HG03280 (cell line): ENCODE results near the gene OR6J1.
A peak's percentile ranks its signal among the peaks of the same experiment; 100 is the strongest.
"Not testable (repeated sequence)": the region's sequence is repeated elsewhere in the genome, so short reads cannot be mapped to it uniquely, and the experiment has no call there.

Source experiments
- ATAC-seq: cut with Tn5 transposase; IDR thresholded peaks from one replicate; pipeline ENCODE4 v1.9.1; 2021; ENCODE audit warnings: mild to moderate bottlenecking, moderate library complexity; ENCODE audit not compliant: unreplicated experiment

OR6J1 gene

DNA sequence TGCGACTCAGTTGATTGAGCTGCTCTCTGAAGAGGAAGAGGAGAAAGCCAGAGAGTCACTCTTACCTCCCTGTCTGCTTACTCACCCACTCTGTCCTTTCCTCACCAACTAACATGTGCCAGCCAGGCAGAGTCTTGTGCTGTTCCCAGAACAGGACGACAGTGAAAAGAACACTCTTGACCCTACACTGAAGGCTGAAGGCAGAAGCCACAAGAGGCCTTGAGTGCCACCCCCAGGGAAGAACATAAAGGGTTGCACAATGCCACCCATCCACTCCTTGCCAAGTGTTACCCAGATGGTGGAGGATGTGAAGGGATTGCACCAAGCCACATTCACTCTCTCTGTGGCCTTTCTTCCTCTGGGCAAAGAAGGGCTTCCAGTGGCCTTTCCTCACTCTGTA is 33.2 kb downstream of the OR6J1 start:
- ATAC-seq = no peak

DNA sequence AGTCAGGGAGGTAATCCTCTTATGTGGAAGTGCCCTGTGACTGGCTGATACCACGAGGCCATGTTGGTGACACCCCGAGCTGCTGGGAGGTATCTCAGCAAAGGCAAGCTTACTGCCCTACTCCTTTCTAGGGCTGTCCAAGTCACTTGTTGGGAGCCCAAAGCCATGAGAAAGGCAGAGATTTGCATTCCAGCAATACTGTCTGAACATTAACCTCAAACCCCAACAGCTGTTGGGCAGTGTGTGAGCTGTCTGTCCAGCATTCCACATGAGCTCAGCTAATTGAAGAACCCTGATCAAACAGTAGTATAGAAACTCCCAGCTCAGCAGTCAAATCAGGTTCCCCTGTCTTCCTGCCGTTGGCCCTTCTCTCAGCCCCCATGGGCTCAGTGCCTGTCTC is 36.9 kb downstream of the OR6J1 start:
- no peak for ATAC-seq

DNA sequence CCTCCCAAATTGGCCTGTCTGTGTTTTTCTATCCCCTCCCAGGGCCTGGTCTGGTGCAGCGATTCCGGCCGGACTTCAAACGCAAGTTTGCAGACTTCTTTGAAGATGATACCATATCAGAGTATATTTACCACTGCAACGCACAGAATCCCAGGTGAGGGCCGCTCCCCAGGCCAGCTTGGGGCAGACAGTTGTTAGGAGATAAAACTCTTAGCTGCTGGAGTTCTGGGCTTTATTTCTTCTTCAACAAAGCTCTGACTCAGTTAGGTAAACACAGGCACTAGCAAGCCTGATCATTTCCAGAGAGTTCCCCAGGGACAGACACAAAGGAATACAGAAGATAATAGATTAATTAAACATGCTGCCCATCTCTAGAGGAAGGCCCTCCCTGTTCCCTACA is 37.8 kb downstream of the OR6J1 start:
- no peak for ATAC-seq

DNA sequence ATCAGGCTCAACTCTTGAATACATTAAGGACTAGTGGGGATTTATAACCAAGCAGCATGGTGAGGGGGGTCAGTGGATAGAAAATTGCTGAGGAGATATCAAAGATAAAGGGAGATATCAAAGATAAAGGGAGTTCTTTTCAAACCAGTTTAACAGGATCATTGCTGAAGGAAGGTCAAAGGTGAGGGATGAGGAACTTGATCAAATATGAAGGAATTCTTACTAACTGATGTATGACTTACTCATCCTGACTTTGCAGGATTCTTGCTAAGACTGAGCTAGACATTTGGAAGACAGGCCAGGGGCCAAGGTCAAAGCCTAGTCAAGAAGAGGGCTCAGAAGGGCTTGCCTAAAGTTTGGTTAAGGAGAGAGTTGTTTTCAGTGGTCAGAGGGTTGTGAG is 41.3 kb downstream of the OR6J1 start:
- no peak for ATAC-seq

DNA sequence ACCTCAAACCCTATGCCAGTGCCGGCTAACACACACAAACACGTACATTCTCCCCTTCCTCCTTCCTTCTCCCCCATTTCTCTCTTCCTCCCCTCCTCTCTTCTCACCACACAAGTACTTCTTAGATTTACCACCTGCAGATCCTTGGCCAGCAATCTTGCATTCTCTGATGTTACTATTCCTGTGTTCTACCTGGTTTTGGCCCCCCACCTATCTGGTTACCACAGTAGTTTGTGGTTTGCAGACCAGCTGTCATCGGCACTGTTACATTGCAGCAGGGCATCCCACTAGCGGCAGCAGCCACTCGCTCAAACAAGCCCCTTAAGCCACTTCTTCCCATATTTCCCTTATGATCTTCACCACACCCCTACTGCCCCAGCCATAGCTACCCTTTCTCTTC is 42.2 kb downstream of the OR6J1 start:
- ATAC-seq = no peak

DNA sequence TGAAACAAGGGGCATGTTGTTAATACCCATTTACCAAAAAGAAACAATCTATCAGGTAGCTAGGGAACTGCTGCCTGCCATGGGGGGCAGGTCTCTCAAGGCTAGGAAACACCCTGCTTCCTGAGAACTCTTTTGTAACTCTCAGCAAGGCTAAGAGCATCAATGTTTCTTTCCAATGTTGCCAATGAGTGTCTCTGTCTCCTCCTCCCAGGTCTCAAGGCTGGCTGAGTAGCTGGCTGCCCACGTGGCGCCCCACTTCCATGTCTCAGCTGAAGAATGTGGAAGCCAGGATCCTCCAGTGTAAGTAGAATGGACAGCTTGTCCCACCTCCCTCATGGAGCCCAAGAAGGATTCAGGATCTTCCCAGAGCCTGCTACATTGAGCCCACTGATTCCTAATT is 42.7 kb downstream of the OR6J1 start:
- no peak for ATAC-seq

DNA sequence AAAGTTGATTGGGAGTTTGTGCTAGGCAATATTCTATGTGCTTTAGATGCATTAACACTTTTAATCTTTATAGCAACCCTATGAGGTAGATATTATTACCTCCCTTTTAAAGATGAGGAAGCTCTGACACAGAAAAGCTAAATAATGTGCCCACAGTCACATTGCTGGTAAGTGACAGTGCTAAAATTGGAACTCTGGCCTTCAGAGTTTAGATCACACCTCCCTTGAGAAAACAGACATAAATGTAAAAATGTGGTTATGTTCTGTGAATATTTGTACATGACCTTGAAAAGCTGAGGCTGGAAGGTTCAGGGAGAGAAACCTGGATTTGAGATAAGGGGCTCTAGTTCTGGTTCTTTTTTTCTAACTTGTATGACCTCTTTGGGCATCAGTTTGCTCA is 44.1 kb downstream of the OR6J1 start:
- no peak for ATAC-seq

DNA sequence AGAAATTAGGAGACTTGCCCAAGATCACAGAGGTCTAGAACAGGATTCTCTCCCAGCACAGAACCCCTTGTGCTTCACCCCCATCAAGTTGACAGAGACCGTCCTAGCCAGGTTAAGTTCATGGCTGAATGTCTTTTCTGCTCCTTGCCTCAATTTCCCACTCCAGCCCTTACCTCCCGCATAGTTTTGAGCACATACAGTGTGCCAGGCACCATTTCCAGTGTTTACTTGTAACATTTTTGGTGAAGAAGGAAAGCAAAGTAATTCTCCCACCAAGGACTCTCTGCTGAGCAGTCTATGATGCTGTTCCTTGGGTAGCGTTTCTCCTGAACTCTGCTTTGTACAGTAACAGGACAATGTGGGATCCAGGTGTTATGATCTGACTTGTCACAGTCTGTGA is 44.8 kb downstream of the OR6J1 start:
- ATAC-seq = no peak

DNA sequence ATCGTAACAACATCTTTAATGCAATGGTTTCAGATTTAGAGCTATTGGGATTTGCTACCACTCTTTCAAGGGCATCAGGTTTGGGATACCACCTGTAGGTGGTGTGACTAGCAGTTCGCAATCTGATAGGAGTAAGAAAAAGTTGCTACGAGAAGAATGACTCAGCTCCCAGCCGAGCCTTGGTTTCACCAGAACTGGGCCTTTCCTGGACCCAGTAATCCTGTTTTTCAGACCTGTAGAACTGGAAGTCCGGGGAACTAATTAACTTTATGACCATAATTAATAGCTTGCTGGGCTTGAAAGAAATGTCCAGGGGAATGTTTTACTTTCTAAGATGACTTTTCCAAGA is 45.3 kb downstream of the OR6J1 start:
- ATAC-seq = no peak

DNA sequence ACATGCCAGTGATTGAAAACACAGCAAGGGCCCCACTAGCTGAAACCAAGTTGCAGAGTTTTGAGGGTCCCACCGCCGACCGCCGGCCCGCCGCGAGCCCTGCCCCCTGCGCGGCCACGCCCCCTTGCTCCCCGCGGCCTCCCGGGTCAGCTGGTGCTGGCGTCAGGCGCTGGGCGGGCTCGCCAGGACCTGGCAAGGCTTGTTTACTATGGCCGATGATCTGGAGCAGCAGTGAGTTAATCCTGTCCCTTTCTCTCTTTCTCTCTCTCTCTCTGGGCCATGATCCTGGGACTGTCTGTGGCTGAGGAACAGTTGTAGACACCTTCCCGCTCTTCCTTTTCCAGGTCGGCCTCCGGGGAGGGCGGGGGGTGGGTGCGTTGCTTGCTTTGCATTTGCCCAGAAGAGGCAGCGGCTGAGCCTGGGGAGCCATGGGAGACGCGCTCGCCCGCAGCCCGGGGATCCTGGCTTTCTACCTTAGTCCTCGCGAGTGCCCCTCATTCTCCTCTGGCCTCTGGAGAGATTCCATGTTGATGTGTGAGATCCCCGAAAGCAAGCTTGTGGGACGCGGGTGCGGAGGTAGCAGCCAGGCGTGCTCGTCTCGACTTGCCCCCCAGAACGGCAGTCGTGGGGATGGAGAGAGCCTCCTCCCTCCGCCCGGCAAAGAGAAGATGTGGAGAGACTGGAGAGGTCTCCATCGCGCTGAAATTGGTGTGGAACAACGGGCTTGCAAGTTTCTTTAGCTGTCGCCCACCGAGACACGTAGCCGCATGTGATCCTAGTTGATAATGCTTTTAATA is 45.9 kb downstream of the OR6J1 start, which contains the start of gene ABHD4:
ABHD4 (plus strand) TSS at position 202 of the 797 bp plus-strand sequence; CDS start at position 209, 7 bp downstream.
- ATAC-seq = peak; percentile 86

DNA sequence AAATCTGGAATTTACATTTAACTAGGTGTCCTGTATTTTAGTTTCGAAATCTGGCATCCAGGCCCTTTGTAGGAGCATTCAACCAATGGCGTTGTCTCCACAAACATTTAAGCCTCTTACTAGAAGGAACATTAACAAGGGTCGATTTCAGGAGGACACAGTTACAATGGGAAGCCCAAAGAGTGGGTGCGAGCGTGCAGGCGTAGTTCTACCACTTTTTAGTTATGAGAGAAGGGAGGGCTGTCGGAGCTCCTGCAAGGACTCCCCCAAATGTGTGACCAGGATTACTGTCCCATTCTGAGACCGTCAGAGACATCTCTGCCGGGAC is 46.4 kb downstream of the OR6J1 start:
- ATAC-seq = no peak

DNA sequence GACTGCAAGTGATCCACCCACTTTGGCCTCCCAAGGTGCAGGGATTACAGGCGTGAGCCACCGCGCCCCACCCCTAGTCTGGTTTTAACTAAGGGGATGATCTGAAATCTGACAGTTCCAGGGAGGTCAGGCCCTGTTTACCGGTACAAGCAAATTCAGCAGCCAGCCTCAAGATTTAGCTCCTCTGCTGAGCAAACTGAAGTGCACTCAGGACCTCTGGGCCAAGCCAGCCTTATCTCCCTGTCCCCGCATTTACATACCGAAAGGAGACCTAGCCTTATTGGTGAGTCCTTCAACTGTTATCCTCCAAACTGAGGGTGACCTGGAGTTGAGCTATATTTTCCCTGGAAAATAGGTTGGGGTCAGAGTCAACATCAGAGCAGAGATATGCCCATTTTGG is 46.9 kb downstream of the OR6J1 start:
- ATAC-seq = no peak

DNA sequence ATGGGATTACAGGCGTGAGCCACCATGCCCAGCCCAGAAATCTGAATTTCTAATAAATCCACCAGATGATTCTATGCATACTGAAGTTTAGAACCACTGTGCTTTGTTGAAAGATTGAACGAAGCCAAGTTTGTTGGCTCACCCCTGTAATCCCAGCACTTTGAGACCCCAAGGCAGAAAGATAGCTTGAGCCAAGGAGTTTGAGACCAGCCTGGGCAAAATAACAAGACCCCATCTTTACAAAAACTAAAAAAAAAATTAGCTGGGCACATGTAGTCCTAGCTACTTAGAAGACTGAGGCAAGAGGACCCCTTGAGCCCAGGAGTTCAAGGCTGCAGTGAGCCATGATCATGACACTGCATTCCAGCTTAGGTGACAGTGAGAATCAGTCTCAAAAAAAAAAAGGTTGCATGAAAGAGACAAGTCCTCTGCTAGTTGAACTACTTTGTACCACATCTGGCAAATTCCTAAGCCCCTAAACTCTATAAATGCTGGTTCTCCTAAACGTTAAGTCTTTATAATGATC is 47.7 kb downstream of the OR6J1 start:
- ATAC-seq = no peak

DNA sequence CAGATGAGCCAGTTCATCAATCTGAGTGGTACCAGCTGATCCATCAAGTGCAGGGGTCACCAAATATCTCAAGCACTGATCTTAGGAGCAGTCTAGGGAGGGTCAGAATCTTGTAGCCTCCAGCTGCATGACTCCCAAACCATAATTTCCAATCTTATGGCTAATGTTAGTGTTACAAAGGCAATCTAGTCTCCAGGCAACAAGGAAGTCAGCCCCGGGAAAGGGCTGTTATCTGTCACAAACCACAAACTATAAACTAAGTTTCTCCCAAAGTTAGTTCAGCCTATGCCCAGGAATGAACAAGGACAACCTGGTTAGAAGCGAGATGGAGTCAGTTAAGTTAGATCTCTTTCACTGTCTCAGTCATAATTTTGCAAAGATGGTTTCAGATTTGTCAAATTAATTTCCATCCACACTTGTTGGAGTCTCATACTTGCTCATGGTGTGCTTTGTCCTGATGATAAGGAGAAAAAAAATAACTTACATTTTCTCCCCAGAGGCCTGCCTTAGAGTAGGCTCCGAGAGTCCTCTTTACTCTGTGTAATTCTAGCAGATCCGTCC is 49.9 kb downstream of the OR6J1 start:
- ATAC-seq = no peak

DNA sequence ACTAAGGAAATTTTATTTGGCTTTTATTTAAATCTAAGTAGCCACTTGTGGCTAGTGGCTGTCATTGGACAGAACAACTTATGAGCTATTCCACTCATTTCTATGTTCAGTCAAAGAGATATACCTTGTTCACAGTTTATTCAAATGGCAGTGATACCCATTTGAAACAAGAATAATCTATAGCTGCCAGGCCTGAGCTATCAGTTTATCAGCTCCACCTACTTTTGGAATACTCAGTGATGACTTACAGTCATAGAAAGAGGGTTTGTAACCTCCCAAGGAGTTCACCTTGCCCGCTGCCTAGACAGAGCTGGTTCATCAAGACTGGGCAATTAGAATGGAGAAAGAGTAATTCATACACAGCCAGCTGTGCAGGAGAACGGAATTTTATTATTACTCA is 50.6 kb downstream of the OR6J1 start:
- ATAC-seq = no peak

DNA sequence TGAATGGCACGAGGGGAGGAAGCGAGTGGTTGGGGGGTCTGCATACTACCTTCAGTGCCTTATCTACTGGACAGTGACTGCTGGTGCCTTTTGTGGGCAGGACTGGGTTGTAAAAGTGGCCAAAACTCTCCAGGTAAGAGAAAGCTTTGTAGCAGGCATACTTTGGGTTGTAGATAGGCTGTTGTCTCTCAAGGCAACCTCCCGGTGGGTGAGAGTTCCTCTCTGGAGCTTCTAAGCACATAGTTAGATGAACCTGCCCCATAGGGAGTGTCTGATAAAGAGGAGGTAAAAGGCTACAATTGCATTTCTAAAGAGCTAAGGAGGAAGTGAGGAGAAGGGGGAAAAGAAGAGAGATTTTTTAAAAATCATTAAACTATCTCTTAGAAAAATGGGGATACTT is 51.0 kb downstream of the OR6J1 start:
- no peak for ATAC-seq

DNA sequence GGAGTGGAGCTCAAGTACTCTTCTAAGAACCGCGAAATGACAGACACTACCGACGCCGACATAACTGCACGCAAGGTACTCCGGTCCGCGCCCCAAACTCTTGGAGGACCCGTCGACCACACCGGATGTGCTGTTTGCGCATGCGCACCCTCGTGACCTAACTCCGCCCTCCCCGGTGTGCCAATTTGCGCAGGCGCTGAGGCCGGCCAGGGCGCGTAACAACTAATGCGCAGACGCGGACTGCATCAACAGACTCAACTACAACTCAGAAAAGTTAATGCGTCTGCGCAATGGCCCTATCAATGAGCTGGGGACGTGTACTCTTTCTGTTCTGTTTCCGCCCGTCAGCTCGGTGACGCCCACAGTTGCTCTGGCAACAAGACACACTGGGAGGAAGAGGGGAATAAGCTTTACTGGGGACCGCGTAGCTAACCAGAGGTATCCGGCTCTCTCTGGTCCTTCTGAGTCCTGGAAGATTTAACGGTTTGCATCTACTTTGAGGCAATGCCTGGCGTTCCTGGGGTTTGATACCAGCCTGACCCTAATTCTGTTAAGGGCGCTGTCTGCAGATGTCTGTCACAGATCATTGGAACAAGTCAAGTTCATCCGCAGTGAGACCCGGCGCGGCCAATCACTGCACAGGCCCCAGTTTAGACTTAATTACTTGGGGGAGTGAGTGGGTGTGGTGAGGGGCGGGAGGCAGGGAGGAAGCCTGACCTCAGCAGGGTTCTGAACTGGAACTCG is 54.9 kb downstream of the OR6J1 start, which contains the start of gene DAD1:
DAD1 (minus strand) TSS at position 129 of the 744 bp plus-strand sequence; CDS start at position 62, 67 bp downstream.
- ATAC-seq = peak; percentile 90

DNA sequence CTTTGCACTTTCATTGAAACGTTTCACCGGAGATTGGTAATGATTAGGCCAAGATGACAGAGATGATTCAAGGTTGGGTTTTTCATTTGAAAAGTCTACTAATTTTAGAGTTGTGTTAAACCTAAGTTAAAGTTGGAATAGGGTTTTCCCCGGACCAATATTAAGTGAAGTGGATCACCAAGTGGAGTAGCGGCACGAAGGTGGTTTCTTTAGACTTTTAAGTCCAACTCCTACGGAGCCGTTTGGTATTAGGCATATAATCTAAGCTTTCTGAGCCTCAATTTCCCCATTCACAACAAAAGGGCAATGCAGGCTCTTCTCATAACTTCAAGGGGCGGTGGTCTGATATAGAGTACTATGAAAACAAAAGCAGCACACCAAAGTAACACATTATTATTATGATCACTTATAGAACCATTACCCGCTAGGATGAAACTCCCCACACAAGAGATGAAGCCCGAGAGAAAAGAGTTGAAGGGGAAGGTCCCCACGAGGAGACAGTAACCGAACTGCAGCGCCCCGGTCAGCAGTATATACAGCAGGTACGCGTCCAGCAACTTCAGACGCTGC is 55.5 kb downstream of the OR6J1 start:
- no peak for ATAC-seq

DNA sequence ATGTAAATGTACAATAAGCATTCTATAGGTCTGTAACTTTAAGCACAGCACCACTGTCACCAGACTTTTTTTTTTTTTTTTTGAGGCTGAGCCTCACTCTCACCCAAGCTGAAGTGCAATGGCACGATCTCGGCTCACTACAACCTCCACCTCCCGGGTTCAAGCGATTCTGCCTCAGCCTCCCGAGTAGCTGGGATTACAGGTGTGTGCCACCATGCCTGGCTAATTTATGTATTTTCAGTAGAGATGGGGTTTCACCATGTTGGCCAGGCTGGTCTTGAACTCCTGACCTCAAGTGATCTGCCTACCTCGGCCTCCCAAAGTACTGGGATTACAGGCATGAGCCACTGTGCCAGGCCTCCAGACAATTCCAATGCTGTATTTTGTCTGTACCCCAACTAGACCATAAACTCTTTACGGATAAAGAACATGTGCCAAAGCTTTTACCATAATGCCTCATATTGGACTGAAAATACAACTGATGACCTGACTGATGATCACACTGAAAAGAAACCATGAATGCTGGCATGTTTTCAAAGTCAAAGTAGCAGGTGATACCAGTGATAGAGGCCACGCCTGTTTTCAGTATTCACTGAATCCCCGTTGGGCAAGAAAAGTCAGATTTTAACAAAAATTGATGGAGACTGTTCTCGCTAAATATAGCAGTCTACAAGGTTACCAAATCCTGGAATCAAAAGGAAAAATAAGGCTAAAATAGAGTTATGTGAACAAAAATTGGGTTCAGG is 56.3 kb downstream of the OR6J1 start:
- not testable (repeated sequence) for ATAC-seq

DNA sequence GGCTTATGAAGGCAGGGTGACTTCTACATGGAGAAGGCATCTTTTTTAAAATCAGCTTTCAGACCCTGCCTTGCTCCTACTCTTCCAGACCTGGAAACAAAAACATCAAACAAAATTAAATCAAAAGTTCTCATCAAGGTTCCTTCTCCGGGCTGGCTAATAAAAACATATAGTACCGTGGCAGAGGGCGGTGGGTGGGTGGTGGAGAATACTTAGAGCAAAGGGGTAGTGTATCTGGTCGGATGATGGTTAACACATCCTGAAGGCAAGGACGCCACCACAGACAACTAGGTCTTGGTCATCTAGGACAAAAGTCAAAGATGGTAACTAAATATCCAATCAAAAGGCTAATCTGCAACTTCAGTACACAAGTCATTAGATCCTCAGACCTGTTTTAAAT is 56.9 kb downstream of the OR6J1 start:
- no peak for ATAC-seq

DNA sequence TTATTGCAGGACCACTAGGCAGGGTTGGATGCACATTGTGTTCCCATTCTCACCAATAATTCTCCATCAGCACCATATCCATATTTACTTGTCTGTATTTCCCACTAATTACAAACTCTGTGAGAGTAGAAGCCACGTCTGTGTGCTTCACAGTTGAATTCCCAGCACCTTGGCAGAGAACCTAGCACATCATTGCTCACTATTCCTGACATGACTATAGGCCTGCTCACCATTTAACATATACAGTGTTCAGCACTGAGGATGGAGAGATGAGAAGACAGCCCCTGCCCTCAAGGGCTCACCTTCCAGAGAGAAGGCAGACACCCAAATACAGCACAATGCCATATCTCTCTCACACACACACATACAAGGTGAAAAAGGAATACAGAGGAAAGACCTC is 60.2 kb downstream of the OR6J1 start:
- ATAC-seq = no peak
